Measurements from ENCODE around the gene GARIN6. TPM values are rescaled to one million over a fixed set of nuclear protein-coding genes. Genes with fewer than 3 reads are reported as not detected.

Gene GARIN6
- not detected for polyA plus RNA-seq (2013, experiment 1 of 2)
- polyA plus RNA-seq (2013, experiment 2 of 2), result not detected

- Histone ChIP-seq H3K9ac (ENCODE audit: low read length) (no peak within 1 kb of the TSS), H3K4me3 (ENCODE audit: insufficient read depth in 1 of 2, low read depth in 1 of 2, low read length in 2 of 2) (no peak within 1 kb of the TSS), H2BK15ac (ENCODE audit: low read depth, poor library complexity, severe bottlenecking) (no peak within 1 kb of the TSS), H3K27ac (ENCODE audit: low read length, poor library complexity, severe bottlenecking) (no peak within 1 kb of the TSS), H3K4me2 (ENCODE audit: low read length, poor library complexity, severe bottlenecking) (no peak within 1 kb of the TSS), H3K36me3 (ENCODE audit: control insufficient read depth in 1 of 2, insufficient read depth in 2 of 2, low read depth in 1 of 2, low read length in 2 of 2) (no peaks in the 10 kb centered on the region), H2BK12ac (ENCODE audit: low read length in 2 of 2) (no peak within 1 kb of the TSS), H2BK5ac (ENCODE audit: low read depth, low read length, poor library complexity, severe bottlenecking) (no peak within 1 kb of the TSS), H3K4ac (ENCODE audit: low read depth in 1 of 2, low read length in 2 of 2) (no peak within 1 kb of the TSS), H2BK120ac (ENCODE audit: low read depth, low read length) (no peak within 1 kb of the TSS), H2AK5ac (ENCODE audit: low read length, severe bottlenecking) (no peak within 1 kb of the TSS), H3K14ac (ENCODE audit: low read length in 2 of 2) (no peak within 1 kb of the TSS), H3K18ac (ENCODE audit: low read depth in 1 of 2, low read length in 2 of 2) (no peak within 1 kb of the TSS), H3K27me3 (ENCODE audit: control insufficient read depth in 1 of 2, insufficient read depth in 1 of 2, low read length in 2 of 2) (peaks cover 0 to 3% of the 10 kb centered on the region in 2 experiments), H2AFZ (ENCODE audit: low read depth, low read length) (no peak within 1 kb of the TSS), H3K4me1 (ENCODE audit: control insufficient read depth, insufficient read depth, low read depth, low read length) (no peaks in the 10 kb centered on the region), H3K9me3 (ENCODE audit: control insufficient read depth, low read length) (no peaks in the 10 kb centered on the region), H3K23ac (ENCODE audit: low read length in 2 of 2) (no peak within 1 kb of the TSS), H4K91ac (ENCODE audit: low read length) (no peak within 1 kb of the TSS), H4K8ac (ENCODE audit: low read length) (peak within 1 kb of the TSS; percentile 47), H3K79me1 (replicated peaks; ENCODE audit: low read length, poor library complexity, severe bottlenecking) (no peaks in the 10 kb centered on the region)
- 64% methylated on average over 4 of the region's 4 CpGs for WGBS
- no peak for DNase-seq
Observed at GRCh38 chr12:99647453-99647852, at the start of gene GARIN6. Gene GARIN6 (plus strand): TSS chr12:99647753. CDS start chr12:99648175, 422 bp downstream.

- Histone ChIP-seq H2AFZ (ENCODE audit: low read depth, low read length) (no peak overlapping the region), H4K8ac (ENCODE audit: low read length) (no peak overlapping the region), H2BK120ac (ENCODE audit: low read depth, low read length) (no peak overlapping the region), H2BK15ac (ENCODE audit: low read depth, poor library complexity, severe bottlenecking) (no peak overlapping the region), H3K36me3 (ENCODE audit: control insufficient read depth in 1 of 2, insufficient read depth in 2 of 2, low read depth in 1 of 2, low read length in 2 of 2) (no peaks in the 10 kb centered on the region), H3K14ac (ENCODE audit: low read length in 2 of 2) (no peak overlapping the region), H3K9ac (ENCODE audit: low read length) (no peak overlapping the region), H3K4me2 (ENCODE audit: low read length, poor library complexity, severe bottlenecking) (no peak overlapping the region), H3K4me1 (ENCODE audit: control insufficient read depth, insufficient read depth, low read depth, low read length) (no peaks in the 10 kb centered on the region), H3K4ac (ENCODE audit: low read depth in 1 of 2, low read length in 2 of 2) (no peak overlapping the region), H3K9me3 (ENCODE audit: control insufficient read depth, low read length) (peaks cover 4% of the 10 kb centered on the region), H3K27ac (ENCODE audit: low read length, poor library complexity, severe bottlenecking) (no peak overlapping the region), H3K23ac (ENCODE audit: low read length in 2 of 2) (no peak overlapping the region), H2BK5ac (ENCODE audit: low read depth, low read length, poor library complexity, severe bottlenecking) (no peak overlapping the region), H3K79me1 (replicated peaks; ENCODE audit: low read length, poor library complexity, severe bottlenecking) (no peaks in the 10 kb centered on the region), H3K27me3 (ENCODE audit: control insufficient read depth in 1 of 2, insufficient read depth in 1 of 2, low read length in 2 of 2) (no peaks in the 10 kb centered on the region), H4K91ac (ENCODE audit: low read length) (no peak overlapping the region), H3K18ac (ENCODE audit: low read depth in 1 of 2, low read length in 2 of 2) (no peak overlapping the region), H2BK12ac (ENCODE audit: low read length in 2 of 2) (no peak overlapping the region), H2AK5ac (ENCODE audit: low read length, severe bottlenecking) (no peak overlapping the region), H3K4me3 (ENCODE audit: insufficient read depth in 1 of 2, low read depth in 1 of 2, low read length in 2 of 2) (no peak overlapping the region)
- no peak for DNase-seq
- 87% methylated on average over 2 of the region's 2 CpGs for WGBS
Observed at GRCh38 chr12:99598785-99599184, 48.8 kb upstream of the GARIN6 start.

GRCh38 chr12:99600388-99600787 lies 47.2 kb upstream of the GARIN6 start:
- Histone ChIP-seq H3K18ac (ENCODE audit: low read depth in 1 of 2, low read length in 2 of 2) (no peak overlapping the region), H3K4ac (ENCODE audit: low read depth in 1 of 2, low read length in 2 of 2) (no peak overlapping the region), H4K8ac (ENCODE audit: low read length) (no peak overlapping the region), H2AK5ac (ENCODE audit: low read length, severe bottlenecking) (no peak overlapping the region), H2BK5ac (ENCODE audit: low read depth, low read length, poor library complexity, severe bottlenecking) (no peak overlapping the region), H2BK120ac (ENCODE audit: low read depth, low read length) (no peak overlapping the region), H3K4me1 (ENCODE audit: control insufficient read depth, insufficient read depth, low read depth, low read length) (no peaks in the 10 kb centered on the region), H3K14ac (ENCODE audit: low read length in 2 of 2) (no peak overlapping the region), H3K27me3 (ENCODE audit: control insufficient read depth in 1 of 2, insufficient read depth in 1 of 2, low read length in 2 of 2) (no peaks in the 10 kb centered on the region), H2AFZ (ENCODE audit: low read depth, low read length) (no peak overlapping the region), H3K27ac (ENCODE audit: low read length, poor library complexity, severe bottlenecking) (no peak overlapping the region), H3K79me1 (replicated peaks; ENCODE audit: low read length, poor library complexity, severe bottlenecking) (no peaks in the 10 kb centered on the region), H2BK15ac (ENCODE audit: low read depth, poor library complexity, severe bottlenecking) (no peak overlapping the region), H4K91ac (ENCODE audit: low read length) (no peak overlapping the region), H3K4me3 (ENCODE audit: insufficient read depth in 1 of 2, low read depth in 1 of 2, low read length in 2 of 2) (no peak overlapping the region), H2BK12ac (ENCODE audit: low read length in 2 of 2) (no peak overlapping the region), H3K36me3 (ENCODE audit: control insufficient read depth in 1 of 2, insufficient read depth in 2 of 2, low read depth in 1 of 2, low read length in 2 of 2) (no peaks in the 10 kb centered on the region), H3K4me2 (ENCODE audit: low read length, poor library complexity, severe bottlenecking) (no peak overlapping the region), H3K23ac (ENCODE audit: low read length in 2 of 2) (no peak overlapping the region), H3K9ac (ENCODE audit: low read length) (no peak overlapping the region), H3K9me3 (ENCODE audit: control insufficient read depth, low read length) (peaks cover 4% of the 10 kb centered on the region)
- 56% methylated on average over 5 of the region's 5 CpGs for WGBS
- DNase-seq, result no peak

- WGBS, result 66% methylated on average over 7 of the region's 7 CpGs
- no peaks in the 10 kb centered on the region for H3K9me3 ChIP-seq (ENCODE audit: control insufficient read depth, low read length)
- H3K4me2 ChIP-seq (ENCODE audit: low read length, poor library complexity, severe bottlenecking), result no peak overlapping the region
- H3K4ac ChIP-seq (ENCODE audit: low read depth in 1 of 2, low read length in 2 of 2), result no peak overlapping the region
- H3K4me1 ChIP-seq (ENCODE audit: control insufficient read depth, insufficient read depth, low read depth, low read length), result no peaks in the 10 kb centered on the region
- no peaks in the 10 kb centered on the region for H3K36me3 ChIP-seq (ENCODE audit: control insufficient read depth in 1 of 2, insufficient read depth in 2 of 2, low read depth in 1 of 2, low read length in 2 of 2)
- H3K18ac ChIP-seq (ENCODE audit: low read depth in 1 of 2, low read length in 2 of 2), result no peak overlapping the region
- H2BK5ac ChIP-seq (ENCODE audit: low read depth, low read length, poor library complexity, severe bottlenecking), result no peak overlapping the region
- no peak overlapping the region for H2AK5ac ChIP-seq (ENCODE audit: low read length, severe bottlenecking)
- no peak overlapping the region for H2BK120ac ChIP-seq (ENCODE audit: low read depth, low read length)
- H2BK15ac ChIP-seq (ENCODE audit: low read depth, poor library complexity, severe bottlenecking), result no peak overlapping the region
- H4K8ac ChIP-seq (ENCODE audit: low read length), result no peak overlapping the region
- no peak overlapping the region for H4K91ac ChIP-seq (ENCODE audit: low read length)
- H3K4me3 ChIP-seq (ENCODE audit: insufficient read depth in 1 of 2, low read depth in 1 of 2, low read length in 2 of 2), result no peak overlapping the region
- no peak overlapping the region for H3K23ac ChIP-seq (ENCODE audit: low read length in 2 of 2)
- H2AFZ ChIP-seq (ENCODE audit: low read depth, low read length), result no peak overlapping the region
- no peaks in the 10 kb centered on the region for H3K79me1 ChIP-seq (replicated peaks; ENCODE audit: low read length, poor library complexity, severe bottlenecking)
- H3K14ac ChIP-seq (ENCODE audit: low read length in 2 of 2), result no peak overlapping the region
- H3K27ac ChIP-seq (ENCODE audit: low read length, poor library complexity, severe bottlenecking), result no peak overlapping the region
- H2BK12ac ChIP-seq (ENCODE audit: low read length in 2 of 2), result no peak overlapping the region
- DNase-seq, result no peak
- no peaks in the 10 kb centered on the region for H3K27me3 ChIP-seq (ENCODE audit: control insufficient read depth in 1 of 2, insufficient read depth in 1 of 2, low read length in 2 of 2)
- H3K9ac ChIP-seq (ENCODE audit: low read length), result no peak overlapping the region
Observed at GRCh38 chr12:99609455-99610181, 37.9 kb upstream of the GARIN6 start.

Data from mesenchymal stem cell (in vitro differentiated cells and primary cell).